ENCODE data around the gene TMTC2. TPM values are rescaled to one million over a fixed set of nuclear protein-coding genes. Genes with fewer than 3 reads are reported as not detected.

TMTC2 gene
- total and polyA plus RNA-seq, 10 of the 15 experiments (the other 5 are each of a cell fraction or from before 2014, with no cell fraction given) = 0.14 to 9.7 (median 1.2) TPM

DNA sequence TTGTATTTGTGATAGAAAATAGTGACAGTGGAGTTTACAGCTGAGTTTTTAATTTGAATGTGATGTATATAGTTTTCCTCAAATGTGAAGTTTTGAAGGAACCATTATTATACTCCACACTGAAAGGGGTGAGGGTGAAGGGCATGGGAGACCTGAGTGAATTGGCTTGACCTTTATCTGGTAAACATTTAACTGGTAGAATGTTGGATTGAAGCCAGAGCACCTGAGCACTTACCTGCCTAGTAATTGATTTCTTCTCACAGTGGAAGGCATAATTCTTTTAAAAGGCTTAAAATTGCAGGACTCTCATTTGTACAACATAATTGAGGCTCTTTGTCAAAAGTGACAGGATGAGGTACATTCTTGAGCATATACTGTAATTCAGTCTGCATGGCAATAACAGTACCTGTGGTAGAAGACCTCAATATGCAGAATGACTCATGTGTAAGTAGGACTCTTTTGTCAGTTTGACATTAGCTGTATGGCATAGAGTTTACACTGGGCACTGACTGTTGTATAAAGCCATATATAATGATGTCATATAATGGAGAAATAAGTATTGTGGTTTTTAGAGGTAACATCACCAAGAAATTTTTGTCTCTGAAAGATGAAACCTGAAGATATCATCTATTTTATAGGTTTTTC lies 309.6 kb downstream of the TMTC2 start (continued):
- TF ChIP-seq, protein P1, sequence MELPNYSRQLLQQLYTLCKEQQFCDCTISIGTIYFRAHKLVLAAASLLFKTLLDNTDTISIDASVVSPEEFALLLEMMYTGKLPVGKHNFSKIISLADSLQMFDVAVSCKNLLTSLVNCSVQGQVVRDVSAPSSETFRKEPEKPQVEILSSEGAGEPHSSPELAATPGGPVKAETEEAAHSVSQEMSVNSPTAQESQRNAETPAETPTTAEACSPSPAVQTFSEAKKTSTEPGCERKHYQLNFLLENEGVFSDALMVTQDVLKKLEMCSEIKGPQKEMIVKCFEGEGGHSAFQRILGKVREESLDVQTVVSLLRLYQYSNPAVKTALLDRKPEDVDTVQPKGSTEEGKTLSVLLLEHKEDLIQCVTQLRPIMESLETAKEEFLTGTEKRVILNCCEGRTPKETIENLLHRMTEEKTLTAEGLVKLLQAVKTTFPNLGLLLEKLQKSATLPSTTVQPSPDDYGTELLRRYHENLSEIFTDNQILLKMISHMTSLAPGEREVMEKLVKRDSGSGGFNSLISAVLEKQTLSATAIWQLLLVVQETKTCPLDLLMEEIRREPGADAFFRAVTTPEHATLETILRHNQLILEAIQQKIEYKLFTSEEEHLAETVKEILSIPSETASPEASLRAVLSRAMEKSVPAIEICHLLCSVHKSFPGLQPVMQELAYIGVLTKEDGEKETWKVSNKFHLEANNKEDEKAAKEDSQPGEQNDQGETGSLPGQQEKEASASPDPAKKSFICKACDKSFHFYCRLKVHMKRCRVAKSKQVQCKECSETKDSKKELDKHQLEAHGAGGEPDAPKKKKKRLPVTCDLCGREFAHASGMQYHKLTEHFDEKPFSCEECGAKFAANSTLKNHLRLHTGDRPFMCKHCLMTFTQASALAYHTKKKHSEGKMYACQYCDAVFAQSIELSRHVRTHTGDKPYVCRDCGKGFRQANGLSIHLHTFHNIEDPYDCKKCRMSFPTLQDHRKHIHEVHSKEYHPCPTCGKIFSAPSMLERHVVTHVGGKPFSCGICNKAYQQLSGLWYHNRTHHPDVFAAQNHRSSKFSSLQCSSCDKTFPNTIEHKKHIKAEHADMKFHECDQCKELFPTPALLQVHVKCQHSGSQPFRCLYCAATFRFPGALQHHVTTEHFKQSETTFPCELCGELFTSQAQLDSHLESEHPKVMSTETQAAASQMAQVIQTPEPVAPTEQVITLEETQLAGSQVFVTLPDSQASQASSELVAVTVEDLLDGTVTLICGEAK (IDR thresholded peaks at IDR 0.05; ENCODE audit: borderline replicate concordance) = no peak
- TF ChIP-seq, protein P2, sequence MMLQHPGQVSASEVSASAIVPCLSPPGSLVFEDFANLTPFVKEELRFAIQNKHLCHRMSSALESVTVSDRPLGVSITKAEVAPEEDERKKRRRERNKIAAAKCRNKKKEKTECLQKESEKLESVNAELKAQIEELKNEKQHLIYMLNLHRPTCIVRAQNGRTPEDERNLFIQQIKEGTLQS (IDR thresholded peaks at IDR 0.05; ENCODE audit: borderline replicate concordance, extremely low read depth, low read depth, low read length) = no peak
- TF ChIP-seq NR2C2 (IDR thresholded peaks at IDR 0.05; ENCODE audit: borderline replicate concordance, control insufficient read depth, insufficient read length, low read depth) (no peak), CBX3 (IDR thresholded peaks at IDR 0.05; ENCODE audit: borderline replicate concordance, low read depth) (no peak), RUNX3 (IDR thresholded peaks at IDR 0.05; ENCODE audit: low read length) (peak; percentile 78), RAD51 (IDR thresholded peaks at IDR 0.05) (no peak), BCL11A (IDR thresholded peaks at IDR 0.05; ENCODE audit: low read depth, low read length) (peak; percentile 38; the same call in 1 of the 2 replicates), SREBF1 (IDR thresholded peaks at IDR 0.05; ENCODE audit: low read length) (no peak), TAF1 (IDR thresholded peaks at IDR 0.05; ENCODE audit: borderline replicate concordance, low read depth, low read length) (no peak), SP1 (IDR thresholded peaks at IDR 0.05; ENCODE audit: low read depth, low read length) (no peak), IRF4 (IDR thresholded peaks at IDR 0.05; ENCODE audit: low read depth, low read length) (no peak), MXI1 (IDR thresholded peaks at IDR 0.05; ENCODE audit: low read depth, low read length) (no peak), MYC (IDR thresholded peaks at IDR 0.05; ENCODE audit: insufficient read depth, insufficient read length, insufficient replicate concordance, low read length, severe bottlenecking) (no peak)
- TF ChIP-seq, protein P3, sequence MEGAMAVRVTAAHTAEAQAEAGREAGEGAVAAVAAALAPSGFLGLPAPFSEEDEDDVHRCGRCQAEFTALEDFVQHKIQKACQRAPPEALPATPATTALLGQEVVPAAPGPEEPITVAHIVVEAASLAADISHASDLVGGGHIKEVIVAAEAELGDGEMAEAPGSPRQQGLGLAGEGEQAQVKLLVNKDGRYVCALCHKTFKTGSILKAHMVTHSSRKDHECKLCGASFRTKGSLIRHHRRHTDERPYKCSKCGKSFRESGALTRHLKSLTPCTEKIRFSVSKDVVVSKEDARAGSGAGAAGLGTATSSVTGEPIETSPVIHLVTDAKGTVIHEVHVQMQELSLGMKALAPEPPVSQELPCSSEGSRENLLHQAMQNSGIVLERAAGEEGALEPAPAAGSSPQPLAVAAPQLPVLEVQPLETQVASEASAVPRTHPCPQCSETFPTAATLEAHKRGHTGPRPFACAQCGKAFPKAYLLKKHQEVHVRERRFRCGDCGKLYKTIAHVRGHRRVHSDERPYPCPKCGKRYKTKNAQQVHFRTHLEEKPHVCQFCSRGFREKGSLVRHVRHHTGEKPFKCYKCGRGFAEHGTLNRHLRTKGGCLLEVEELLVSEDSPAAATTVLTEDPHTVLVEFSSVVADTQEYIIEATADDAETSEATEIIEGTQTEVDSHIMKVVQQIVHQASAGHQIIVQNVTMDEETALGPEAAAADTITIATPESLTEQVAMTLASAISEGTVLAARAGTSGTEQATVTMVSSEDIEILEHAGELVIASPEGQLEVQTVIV (IDR thresholded peaks at IDR 0.05; ENCODE audit: borderline replicate concordance, partially characterized antibody) = no peak

Measured in GM12878 (cell line).